ENCODE data around the gene PRR30. TPM values are rescaled to one million over a fixed set of nuclear protein-coding genes. Genes with fewer than 3 reads are reported as not detected.

The PRR30 gene
- total RNA-seq: not detected in 2 replicates

DNA sequence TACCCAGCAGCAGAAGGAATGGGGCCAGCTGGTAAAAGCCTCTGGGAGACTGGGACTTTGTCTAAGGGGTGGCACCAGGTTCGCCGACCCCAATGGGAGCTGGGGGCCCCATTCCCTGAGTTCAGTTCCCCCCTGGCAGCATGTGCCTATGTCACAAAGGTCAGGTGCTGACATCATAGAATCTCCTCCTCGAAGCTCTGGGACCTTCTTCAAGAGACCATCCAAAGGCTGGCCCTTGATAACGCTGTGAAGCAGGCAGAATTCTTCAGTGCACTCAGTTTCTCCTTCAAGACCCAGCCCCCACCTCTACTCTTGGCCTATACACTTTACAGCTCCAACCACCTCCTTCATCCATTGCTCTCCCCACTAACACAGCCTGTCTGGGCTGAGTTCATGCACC lies at the start of gene PRR30:
TSS of gene PRR30 (minus strand) at position 101 of the 400 bp plus-strand sequence. CDS start 1,081 bp downstream, outside the sequence.

DNA sequence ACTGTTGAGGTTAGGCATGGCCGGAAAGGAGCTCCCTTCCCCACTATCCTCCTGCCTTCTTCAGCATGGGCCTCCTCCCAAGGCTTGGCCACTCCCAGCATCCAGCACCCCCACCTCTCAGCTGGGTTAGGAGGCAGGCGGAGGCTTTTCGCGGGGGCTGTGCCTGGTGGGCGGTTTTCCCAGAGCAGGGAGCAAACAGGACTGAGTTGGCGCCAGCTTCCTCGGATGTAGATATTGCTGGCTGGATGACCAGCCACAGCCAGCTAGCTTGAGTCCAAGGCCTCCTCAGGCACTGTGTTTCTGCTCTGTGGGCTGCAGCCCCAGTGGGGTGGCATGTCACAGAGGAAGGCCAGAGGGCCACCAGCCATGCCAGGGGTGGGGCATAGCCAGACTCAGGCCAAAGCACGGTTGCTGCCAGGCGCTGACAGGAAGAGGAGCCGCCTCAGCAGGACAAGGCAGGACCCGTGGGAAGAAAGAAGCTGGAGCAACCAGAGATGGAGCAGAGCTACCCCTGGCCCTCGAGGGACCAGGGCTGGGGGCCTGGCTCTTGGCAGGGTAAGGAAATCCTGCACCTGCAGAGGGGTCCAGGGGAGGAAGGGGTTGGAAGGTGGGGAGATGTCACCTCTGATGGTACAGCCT lies 9.7 kb upstream of the PRR30 start, which contains the start of gene TCF23:
TSS of gene TCF23 (plus strand) at position 204 of the 639 bp plus-strand sequence. CDS start at position 334, 130 bp downstream.

DNA sequence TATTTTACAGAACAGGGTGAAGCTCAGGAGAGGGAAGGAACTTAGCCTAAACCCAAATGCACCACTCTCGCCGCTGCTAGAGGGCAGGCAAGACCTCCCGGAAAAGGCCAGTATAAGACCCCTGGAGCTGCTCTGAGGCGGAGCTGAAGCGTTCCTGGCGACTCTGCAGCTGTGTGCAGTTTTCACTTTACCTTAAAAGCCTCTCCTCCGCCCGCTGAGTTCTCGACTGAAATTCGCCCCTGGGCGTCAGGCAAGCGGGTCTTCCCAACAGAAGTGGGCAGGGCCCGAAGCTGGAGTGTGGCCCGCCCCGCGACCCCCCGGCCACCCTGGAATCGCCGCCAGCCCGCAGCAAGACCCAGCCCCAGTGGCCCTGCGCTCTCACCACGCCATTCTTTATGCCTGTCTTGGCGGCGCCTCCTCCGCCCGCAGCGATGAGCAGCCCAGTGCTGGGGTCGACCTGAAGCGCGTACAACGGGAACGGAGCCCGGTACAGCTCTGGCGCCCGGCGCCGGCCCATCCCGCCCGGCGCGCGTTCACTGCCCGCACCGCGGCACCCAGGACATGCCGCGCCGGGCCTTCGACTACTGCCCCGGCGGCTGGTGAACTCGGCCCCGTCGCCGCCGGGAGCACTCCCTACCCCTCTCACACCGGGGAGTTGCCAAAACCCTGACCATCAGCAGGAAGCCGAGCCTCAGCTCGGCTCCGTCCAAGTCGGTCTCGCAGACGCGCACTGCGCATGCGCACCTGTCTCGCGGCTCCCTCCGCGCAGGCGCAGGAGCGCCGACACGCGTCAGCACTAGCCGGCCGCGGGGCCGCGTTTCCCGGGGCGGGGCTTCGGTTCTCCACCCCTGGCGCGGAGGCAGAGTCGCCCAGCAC lies 5.1 kb downstream of the PRR30 start, which contains the start of gene PREB:
TSS of gene PREB (minus strand) at position 732 of the 876 bp plus-strand sequence. CDS start at position 517, 215 bp downstream.

DNA sequence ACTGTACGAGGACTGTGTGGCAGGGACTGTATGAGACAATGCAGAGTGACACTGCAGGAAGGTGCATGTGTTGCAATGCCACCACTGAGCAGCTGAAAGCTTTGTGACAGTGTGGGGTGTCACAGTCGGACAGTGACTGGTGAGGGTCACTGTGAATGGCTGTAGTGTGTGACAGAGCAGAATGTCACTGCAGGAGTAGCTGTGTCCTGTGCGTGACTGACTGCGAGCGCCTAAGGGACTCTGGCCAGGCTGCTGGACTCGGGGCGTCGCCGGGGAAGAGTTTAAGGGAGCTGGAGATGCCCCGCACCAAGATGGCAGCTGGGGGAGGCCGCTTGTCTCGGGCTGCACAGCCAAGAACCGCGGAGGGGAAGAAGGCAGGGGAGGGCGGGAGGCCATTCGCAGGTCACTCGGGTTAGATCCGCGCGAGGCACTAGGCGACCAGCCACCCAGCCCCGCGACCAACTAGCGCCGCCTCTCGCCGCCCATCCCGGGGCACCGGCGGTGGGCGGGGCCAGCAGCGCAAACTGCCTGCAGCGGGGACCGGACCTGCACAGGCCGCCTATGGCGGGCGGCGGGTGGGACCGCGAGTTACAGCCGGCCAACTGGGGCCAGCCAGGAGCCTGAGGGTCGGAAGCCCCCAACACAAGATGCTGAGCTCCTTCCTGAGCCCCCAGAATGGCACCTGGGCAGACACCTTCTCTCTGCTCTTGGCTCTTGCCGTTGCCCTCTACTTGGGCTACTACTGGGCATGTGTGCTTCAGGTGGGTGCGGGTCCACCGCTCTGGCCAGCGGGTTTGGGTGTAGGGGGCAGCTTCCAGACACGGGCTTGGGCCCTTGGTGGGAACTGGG lies 15.7 kb downstream of the PRR30 start, which contains the start of gene ABHD1:
TSS of gene ABHD1 (plus strand) at position 514 of the 849 bp plus-strand sequence. CDS start at position 648, 134 bp downstream.

DNA sequence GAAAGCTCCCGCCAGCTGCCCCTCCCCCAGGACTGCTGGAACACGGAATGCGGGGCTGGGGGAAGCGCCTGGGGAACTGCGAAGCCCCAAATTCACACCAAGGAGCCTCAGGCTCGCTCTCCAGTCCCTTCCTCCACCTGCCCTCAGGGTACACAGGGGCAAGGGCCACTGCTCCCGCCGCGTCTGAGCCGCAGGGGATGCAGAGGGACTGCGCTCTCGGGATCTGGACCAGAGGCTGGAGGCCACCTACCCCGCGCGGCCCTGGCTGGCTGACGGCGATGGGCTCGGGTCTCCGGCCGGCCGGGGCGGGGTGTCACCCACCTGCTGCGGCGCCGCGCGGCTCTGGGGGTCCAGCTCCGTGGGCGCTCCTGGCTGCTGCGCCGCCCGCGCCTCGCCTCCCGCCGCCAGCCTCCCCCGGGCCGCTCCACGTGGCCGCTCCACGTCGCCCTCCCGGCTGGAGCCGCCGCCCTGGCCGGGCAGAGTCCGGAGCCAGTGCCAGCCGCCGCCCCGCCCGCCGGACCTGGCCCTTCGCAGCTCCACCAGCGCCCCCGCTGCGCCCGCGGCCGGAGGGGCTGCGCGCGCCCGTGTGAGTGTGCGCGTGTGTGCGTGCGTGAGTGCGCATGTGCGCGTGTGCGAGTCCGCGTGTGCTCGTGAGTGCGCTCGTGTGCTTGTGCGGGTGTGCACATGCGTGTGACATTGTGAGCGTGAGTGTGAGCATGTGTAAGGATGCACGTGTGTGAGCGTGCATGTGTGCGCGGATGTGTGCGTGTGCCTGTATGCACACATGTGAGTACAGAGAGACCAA lies 20.5 kb downstream of the PRR30 start, which contains the start of gene CGREF1:
TSS of gene CGREF1 (minus strand) at position 604 of the 805 bp plus-strand sequence. CDS start 14,762 bp downstream, outside the sequence.

Other genes with a start within 250 kb of the PRR30 start
- gene MAPRE3, start 168.8 kb downstream of the PRR30 start, total RNA-seq: 2.6 and 3.2 TPM in 2 replicates
- gene TMEM214, start 106.4 kb downstream of the PRR30 start, total RNA-seq: 36.8 and 38.7 TPM in 2 replicates
- 11.9 and 16.3 TPM in 2 replicates for gene AGBL5, start 87.7 kb downstream of the PRR30 start, total RNA-seq
- 432 and 658 TPM in 2 replicates for gene OST4, start 67.8 kb downstream of the PRR30 start, total RNA-seq
- 242 and 312 TPM in 2 replicates for gene EMILIN1, start 60.8 kb downstream of the PRR30 start, total RNA-seq
- gene KHK, start 52.6 kb downstream of the PRR30 start, total RNA-seq: 0.12 TPM in 1 of 2 replicates, not detected in the other
- 9.0 and 10.2 TPM in 2 replicates for gene CGREF1, start 20.3 kb downstream of the PRR30 start, total RNA-seq
- not detected in 2 replicates for gene ABHD1, start 15.6 kb downstream of the PRR30 start, total RNA-seq
- 40.9 and 59.7 TPM in 2 replicates for gene PREB, start 4.8 kb downstream of the PRR30 start, total RNA-seq
- gene TCF23, start 9.6 kb upstream of the PRR30 start, total RNA-seq: 0.09 TPM in 1 of 2 replicates, not detected in the other
- gene ATRAID, start 72.6 kb upstream of the PRR30 start, total RNA-seq: 170 and 171 TPM in 2 replicates
- gene SLC5A6, start 72.9 kb upstream of the PRR30 start, total RNA-seq: 15.8 and 19.3 TPM in 2 replicates
- gene CAD, start 78.0 kb upstream of the PRR30 start, total RNA-seq: 31.2 and 41.0 TPM in 2 replicates
- gene SLC30A3, start 123.6 kb upstream of the PRR30 start, total RNA-seq: not detected in 2 replicates
- not detected in 2 replicates for gene DNAJC5G, start 136.0 kb upstream of the PRR30 start, total RNA-seq
- gene TRIM54, start 143.0 kb upstream of the PRR30 start, total RNA-seq: not detected in 2 replicates
- 0.35 and 2.0 TPM in 2 replicates for gene UCN, start 169.0 kb upstream of the PRR30 start, total RNA-seq
- gene MPV17, start 183.7 kb upstream of the PRR30 start, total RNA-seq: 93.4 and 101 TPM in 2 replicates
- gene GTF3C2, start 217.4 kb upstream of the PRR30 start, total RNA-seq: 24.5 and 24.8 TPM in 2 replicates
- gene EIF2B4, start 230.9 kb upstream of the PRR30 start, total RNA-seq: 27.5 and 28.7 TPM in 2 replicates
- gene SNX17, start 231.2 kb upstream of the PRR30 start, total RNA-seq: 134 and 146 TPM in 2 replicates
- 3.9 and 9.0 TPM in 2 replicates for gene ZNF513, start 241.3 kb upstream of the PRR30 start, total RNA-seq